GM19193 (cell line): ENCODE data around the gene SPEF2.

ENCODE experiments used
- POLR2A ChIP-seq: IDR thresholded peaks from 4 replicates; pipeline ENCODE4 v1.6.1; 2011; ENCODE audit not compliant: insufficient read depth, insufficient read length; ENCODE audit errors: extremely low read depth

SPEF2 gene

DNA sequence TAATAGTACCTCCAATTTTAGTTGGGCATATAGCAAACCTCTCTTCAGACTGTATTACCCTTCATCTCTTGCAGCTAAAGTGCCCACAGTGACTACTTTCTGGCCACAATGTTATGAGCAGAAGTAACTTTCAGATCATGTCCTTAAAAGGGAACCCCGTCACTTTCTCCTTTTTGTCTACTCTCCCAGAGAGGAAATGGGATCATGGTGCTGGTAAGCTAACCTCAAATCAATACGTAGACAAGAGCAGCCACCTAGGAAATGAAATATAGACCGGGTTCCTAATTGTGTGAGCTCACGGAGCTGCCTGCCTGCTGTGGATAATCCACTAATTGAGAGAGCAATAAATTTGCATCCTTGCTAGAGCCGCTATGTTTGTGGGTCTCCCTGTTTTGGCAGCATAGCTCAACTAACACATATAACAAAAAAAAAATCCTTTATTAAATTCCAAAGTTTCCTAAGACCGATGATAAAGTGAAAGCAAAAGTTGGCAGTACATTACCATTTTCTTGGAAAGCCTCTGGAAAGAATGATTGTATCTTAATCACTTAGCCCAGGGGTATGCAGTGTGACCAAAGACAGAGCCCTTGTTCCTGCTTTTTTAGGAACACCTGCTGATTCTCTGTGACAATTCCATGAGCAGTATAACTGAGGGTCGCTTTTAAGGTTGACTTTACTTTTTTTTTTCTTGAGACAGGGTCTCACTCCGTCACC, 233.5 kb downstream of the SPEF2 start:
- no peak for TF ChIP-seq POLR2A

DNA sequence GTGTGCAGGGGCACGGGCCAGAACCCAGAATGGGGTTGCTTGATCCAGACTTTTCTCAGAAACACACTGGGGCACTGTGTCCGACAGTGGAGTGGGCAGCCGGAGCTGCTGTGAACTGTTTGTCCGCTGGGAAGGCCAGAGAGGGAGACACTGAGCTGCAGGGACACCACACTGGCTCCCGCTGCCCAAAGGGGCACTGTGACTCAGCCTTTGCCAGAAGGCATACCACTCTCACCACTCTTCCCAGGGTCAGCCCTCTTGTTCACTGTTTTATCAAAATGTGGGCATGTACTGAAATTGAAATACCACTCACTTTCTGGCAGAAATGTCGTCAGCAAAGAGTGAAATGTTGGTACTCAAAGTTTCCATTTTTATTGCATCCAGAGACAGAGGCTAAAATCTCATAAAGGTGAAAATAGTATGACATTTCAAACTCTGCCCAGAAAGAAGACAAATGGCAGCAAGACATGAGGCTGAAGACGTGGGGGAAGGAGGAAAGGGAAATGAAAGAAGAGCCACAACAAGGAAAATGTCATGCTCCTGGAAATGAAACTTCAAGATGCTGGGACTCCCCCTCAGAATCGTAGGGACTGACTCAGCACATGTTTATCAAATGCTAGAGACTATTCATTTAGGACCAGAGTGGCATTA, 234.5 kb downstream of the SPEF2 start:
- no peak for TF ChIP-seq POLR2A

DNA sequence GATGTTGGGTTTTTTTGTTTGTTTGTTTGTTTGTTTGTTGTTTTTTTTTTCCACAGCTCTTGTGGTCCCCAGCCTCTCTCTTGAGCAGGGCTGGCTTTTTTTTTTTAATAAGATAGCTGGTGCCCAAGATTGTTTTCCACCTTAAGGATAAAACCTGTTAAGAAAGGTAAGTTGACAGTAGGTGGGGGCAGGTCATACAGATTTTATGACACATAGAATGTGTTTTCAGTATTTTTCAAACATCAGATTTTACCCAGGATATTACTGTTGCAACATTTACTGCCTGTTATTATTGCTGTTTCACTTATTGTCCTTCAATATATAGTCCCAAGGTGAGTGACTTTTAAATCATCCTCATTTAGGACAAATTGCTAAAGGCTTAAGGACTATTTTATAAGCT, 235.1 kb downstream of the SPEF2 start:
- no peak for TF ChIP-seq POLR2A

DNA sequence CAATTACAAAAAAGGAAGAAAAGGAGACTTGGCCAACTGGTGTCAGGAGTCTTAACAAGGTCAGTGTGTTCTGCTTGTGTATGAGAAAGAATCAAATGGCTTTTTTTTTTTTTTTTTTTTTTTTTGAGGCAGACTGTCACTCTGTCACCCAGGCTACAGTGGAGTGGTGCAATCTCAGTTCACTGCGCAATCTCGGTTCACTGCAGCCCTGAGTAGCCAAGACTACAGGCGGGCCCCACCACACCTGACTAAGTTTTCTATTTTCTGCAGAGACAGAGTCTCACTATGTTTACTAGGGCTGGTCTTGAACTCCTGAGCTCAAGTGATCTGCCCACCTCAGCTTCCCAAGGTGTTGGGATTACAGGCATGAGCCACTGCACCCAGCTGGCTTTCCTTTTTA, 236.0 kb downstream of the SPEF2 start:
- TF ChIP-seq POLR2A, result no peak

DNA sequence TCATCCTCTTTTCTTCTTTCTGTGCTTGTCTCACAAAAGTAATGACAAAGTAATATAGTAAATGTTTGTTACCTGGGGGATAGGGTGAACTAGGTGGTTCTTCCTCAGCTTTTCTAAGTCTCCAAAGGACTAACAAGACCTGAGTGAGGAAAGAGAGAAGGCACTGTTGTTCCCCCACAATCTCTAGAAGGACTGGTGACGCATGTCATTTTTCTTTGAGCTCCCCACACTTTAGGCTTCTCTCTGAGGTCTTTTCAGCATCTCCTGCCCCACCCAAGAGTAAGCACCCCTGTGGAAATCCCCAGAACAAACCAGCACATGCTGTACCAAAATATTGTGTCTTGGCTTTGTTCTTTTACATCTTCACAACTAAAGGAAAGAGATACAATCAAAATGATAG, 236.6 kb downstream of the SPEF2 start:
- TF ChIP-seq POLR2A, result no peak

DNA sequence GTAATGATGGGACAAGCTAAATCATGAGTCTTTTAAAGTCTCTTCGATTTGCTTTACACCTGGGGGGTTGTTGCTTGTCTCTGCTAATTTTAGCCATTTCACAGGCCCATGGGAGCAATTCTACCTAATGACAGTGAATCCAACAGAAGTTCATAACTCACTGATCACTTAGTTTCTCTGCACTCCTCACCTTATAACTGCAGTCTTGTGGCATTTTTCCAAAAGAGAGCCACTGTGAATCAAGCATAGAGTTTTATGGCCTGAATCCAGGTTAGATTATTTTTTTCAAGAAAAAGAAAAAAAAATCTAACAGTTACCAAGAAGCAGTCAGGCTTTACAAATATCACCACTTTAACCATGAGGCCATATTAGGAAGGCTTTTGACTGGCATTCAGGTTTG, 237.5 kb downstream of the SPEF2 start:
- TF ChIP-seq POLR2A, result no peak

DNA sequence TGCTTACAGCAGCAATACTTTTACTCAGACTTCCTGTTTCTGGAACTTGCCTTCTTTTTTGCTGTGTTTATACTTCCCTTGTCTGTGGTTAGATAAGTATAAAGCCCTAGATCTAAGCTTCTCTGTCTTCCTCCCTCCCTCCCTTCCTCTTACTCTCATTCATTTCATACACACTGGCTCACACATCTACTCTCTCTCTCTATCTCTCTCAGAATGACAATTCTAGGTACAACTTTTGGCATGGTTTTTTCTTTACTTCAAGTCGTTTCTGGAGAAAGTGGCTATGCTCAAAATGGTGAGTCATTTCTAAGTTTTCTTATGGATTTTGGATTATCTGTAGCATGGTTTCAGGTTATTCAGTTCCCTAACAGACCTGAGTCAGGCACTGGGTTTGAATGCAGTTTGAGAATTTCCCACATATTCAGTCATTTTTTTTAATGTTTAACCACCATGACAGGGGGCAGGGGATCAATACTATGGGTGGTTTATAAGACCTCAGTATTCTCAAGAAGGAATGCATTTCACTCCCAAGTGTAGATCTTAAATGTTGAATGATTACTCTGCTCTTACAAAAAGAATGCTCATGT, 239.2 kb downstream of the SPEF2 start, which contains the start of gene IL7R:
Gene IL7R (plus strand): TSS at position 127 of the 587 bp plus-strand sequence. CDS start 87 bp downstream, at position 214.
- no peak for TF ChIP-seq POLR2A

DNA sequence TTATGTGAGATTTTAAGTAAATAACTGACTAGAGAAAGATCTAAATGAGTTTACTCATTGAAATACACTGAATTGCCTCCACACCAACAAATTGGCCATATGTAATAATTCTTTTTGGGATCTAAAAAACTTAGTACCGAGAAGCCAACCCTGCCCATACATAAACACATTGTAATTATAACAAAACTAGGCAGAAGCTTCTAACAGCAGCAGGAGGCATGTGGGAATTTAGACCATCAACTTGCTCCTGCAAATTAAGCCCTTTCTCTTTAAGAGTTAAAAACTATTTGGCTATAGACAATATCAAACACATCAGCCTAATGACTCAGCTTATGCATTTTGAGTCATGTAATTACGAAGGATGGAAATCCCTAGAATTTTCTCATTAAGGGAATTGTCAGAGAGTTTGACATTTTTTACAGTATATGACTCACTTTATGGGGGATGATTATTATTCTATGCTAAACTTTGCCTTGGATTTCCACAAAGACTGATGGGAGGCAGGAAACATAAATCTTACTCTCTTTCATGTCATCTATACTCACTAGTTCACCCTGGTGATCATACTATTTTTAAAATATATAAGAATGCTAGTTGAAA, 240.0 kb downstream of the SPEF2 start:
- TF ChIP-seq POLR2A, result no peak

DNA sequence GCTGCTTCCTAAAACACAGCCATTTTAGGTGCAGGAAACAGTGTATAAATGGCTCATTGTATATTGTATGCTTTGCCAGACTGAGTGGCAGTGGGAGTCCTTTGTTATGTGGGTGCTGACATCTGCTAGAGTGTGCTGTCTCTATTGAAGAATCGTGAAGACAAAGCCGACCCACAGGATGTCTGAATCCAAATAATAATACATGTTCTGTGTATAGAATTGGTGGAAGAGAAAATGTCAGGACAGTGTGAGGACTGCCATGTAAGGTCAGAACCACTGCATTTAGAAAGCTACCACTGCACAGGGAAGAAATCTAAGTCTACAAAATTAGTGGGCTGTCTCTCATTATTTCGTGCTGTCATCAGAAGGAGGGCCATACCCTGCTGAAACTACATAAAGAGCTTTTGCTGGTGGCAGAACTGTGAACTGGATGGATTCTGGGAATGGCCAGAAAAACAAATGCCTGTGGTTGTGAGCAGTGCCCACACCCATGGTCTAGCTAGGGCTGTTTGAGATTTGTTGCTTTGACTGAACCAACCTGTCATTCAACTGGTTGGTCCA, 241.5 kb downstream of the SPEF2 start:
- no peak for TF ChIP-seq POLR2A

DNA sequence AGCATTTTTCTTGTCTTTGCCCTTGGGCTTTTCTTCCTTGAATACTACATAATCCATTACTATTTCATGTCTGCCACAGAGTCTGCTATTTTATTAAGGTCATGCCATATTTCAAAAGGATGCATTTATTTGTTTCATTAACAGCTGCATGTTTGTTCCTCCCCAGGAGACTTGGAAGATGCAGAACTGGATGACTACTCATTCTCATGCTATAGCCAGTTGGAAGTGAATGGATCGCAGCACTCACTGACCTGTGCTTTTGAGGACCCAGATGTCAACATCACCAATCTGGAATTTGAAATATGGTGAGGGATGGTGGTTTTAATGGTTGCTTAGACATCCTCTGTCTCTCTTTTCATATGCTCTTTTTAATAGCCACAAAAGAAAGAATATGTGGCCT, 243.0 kb downstream of the SPEF2 start:
- no peak for TF ChIP-seq POLR2A

DNA sequence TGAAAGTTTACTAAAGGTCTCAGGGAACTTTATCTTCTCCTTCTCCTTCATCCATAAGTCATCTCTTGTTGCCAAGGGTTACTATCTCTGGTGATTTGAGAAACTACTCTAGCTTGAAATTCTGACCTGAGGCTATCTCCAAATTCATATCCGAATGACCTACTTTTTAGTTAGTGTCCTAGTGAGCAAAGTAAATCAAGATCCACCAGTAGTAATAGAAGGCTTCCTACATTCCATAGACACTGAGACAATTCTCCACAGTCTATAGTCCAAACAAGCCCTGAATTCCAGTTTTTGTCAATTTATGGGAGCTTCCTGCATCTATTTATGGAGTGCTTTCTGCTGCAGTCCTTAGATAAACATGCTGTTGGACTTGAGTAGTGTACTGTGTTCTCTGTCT, 244.1 kb downstream of the SPEF2 start:
- no peak for TF ChIP-seq POLR2A

DNA sequence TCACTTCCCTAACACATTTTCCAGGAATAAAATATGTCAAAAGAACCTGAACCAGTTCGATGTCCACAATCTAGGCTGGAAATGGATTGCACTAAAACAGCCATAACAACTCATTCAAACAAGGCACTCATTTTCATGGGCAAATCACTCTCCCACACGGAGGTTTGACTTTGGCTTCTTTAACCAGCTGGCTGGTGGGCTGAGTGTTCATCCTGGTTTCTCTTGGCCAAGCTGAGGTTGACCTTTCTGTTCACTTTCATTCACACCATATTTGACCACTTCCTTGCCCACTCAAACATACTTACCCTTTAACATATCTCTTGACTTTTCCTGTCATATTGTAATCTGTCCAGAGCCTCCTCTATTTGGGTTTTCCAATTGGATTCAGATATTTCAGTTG, 244.5 kb downstream of the SPEF2 start:
- no peak for TF ChIP-seq POLR2A

DNA sequence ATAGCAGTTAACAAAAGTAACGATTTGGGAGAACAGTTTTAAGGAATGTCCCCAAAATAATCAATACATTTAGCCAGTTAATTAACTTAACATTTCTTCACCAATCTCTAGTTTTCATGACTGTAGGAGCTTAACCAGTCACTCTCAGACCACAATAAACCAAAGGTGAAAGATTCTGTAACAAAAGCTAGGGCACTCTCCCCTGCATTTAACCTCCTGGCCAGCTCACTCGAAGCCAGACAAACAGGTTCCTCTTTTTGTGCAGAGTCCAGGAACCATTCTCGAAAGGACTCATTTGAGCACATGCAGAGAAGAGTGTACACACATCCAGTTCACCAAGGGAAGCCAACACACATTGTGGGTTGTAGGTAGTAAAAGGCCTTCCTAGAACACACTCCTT, 245.5 kb downstream of the SPEF2 start:
- TF ChIP-seq POLR2A, result no peak
